GM12891 (cell line): ENCODE data around the gene REST.
A peak's percentile ranks its signal among the peaks of the same experiment; 100 is the strongest.
"Not testable (repeated sequence)": the region's sequence is repeated elsewhere in the genome, so short reads cannot be mapped to it uniquely, and the experiment has no call there.

Source experiments
- DNase-seq: peaks from one replicate; pipeline ENCODE4 v3.0.0; 2011; ENCODE audit warnings: low spot score; ENCODE audit not compliant: insufficient read length
- FAIRE-seq: peaks from 2 replicates; lab custom pipeline; 2011; peaks lifted over from hg19 to GRCh38; lab: Jason Lieb, UNC
- PAX5 ChIP-seq: IDR thresholded peaks from 2 replicates; pipeline ENCODE4 v1.6.1; 2011; ENCODE audit warnings: low read length, moderate library complexity, mild to moderate bottlenecking; ENCODE audit not compliant: insufficient read depth, severe bottlenecking
- POLR2A ChIP-seq: IDR thresholded peaks from 2 replicates; pipeline ENCODE4 v1.6.1; 2011; ENCODE audit warnings: low read depth, low read length, control low read depth
- POLR2AphosphoS5 ChIP-seq: IDR thresholded peaks from 2 replicates; pipeline ENCODE4 v1.6.1; 2011; ENCODE audit warnings: low read depth, low read length, control low read depth
- POU2F2 ChIP-seq: IDR thresholded peaks from 2 replicates; pipeline ENCODE4 v1.6.1; 2011; ENCODE audit warnings: low read depth, mild to moderate bottlenecking, control low read depth, low read length, moderate library complexity
- SPI1 ChIP-seq: IDR thresholded peaks from 2 replicates; pipeline ENCODE4 v1.6.1; 2011; ENCODE audit warnings: low read depth, low read length, control low read depth
- TAF1 ChIP-seq: IDR thresholded peaks from 2 replicates; pipeline ENCODE4 v1.6.1; 2011; ENCODE audit warnings: low read depth, low read length, control low read depth

REST gene

GRCh38 chr4:56908206-56909085 lies 746 bp downstream of the REST start:
- TF ChIP-seq POLR2A, result no peak
- TF ChIP-seq PAX5, result no peak
- TF ChIP-seq POU2F2, result no peak
- DNase-seq (peak; percentile 74), FAIRE-seq (no peak)

- DNase-seq (peak; percentile 47), FAIRE-seq (peak; percentile 83)
- TF ChIP-seq TAF1 (no peak), POU2F2 (peak; percentile 22; the same call in 1 of the 2 replicates), POLR2A (no peak), SPI1 (peak; percentile 47; the same call in 1 of the 2 replicates), POLR2AphosphoS5 (no peak), PAX5 (no peak)
Observed at GRCh38 chr4:56909086-56909894, 1.6 kb downstream of the REST start.

GRCh38 chr4:56910172-56910967 lies 2.7 kb downstream of the REST start:
- TF ChIP-seq SPI1 (no peak), POLR2AphosphoS5 (no peak), PAX5 (no peak), POLR2A (no peak), TAF1 (no peak), POU2F2 (no peak)
- FAIRE-seq, result peak; percentile 45
- no peak for DNase-seq

GRCh38 chr4:56914336-56914735 lies 6.6 kb downstream of the REST start:
- DNase-seq (no peak), FAIRE-seq (peak; percentile 78)
- TF ChIP-seq PAX5 (no peak), TAF1 (no peak), POU2F2 (no peak), SPI1 (no peak), POLR2A (no peak), POLR2AphosphoS5 (no peak)

- FAIRE-seq, result not testable (repeated sequence)
Observed at GRCh38 chr4:56914977-56915376, 7.3 kb downstream of the REST start.

GRCh38 chr4:56927196-56927595 lies 19.5 kb downstream of the REST start:
- FAIRE-seq, result no peak
- TF ChIP-seq PAX5, result no peak
- TF ChIP-seq TAF1, result no peak
- no peak for DNase-seq

More at GRCh38 chr4:56914977-56915376, 7.3 kb downstream of the REST start:
- not testable (repeated sequence) for DNase-seq

- FAIRE-seq, result no peak
- DNase-seq, result no peak
- TF ChIP-seq POU2F2, result no peak
- TF ChIP-seq PAX5, result no peak
- TF ChIP-seq TAF1, result no peak
- TF ChIP-seq SPI1, result no peak
- TF ChIP-seq POLR2A, result no peak
- no peak for TF ChIP-seq POLR2AphosphoS5
Observed at GRCh38 chr4:56930638-56931037, 22.9 kb downstream of the REST start.

GRCh38 chr4:56931924-56932323 lies 24.2 kb downstream of the REST start:
- no peak for FAIRE-seq
- no peak for DNase-seq
- TF ChIP-seq POLR2AphosphoS5 (no peak), POLR2A (no peak), TAF1 (no peak), SPI1 (no peak), PAX5 (no peak), POU2F2 (no peak)

GRCh38 chr4:56937262-56937661 lies 29.6 kb downstream of the REST start:
- FAIRE-seq, result no peak
- DNase-seq, result no peak
- no peak for TF ChIP-seq TAF1
- TF ChIP-seq PAX5, result no peak
- no peak for TF ChIP-seq POLR2AphosphoS5
- no peak for TF ChIP-seq POU2F2
- TF ChIP-seq POLR2A, result no peak
- TF ChIP-seq SPI1, result no peak

GRCh38 chr4:56939826-56940225 lies 32.1 kb downstream of the REST start:
- FAIRE-seq, DNase-seq: not testable (repeated sequence)
